ENCODE data around the gene MACROD2.

DNA sequence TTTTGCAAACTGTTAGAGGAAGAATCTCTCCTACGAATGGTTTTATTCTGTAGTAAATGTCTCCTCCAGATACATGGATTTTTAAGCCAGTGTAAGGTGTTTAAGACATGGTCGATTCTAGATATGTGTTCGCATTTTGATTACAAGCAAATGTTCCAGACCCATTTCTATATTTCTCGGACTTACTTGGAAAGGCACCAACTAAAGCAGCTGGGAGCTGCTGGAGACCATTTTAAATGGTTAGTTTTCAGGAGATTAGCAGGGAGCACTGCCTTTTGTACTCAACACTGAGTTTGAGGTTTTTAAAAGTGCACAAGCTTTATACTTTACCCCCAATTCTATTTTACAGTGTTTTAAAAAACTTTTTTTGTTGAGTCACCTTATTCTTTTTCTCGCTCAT is 1720.9 kb downstream of the MACROD2 start:
- TF ChIP-seq POLR2A (IDR thresholded peaks at IDR 0.05) = no peak
- TF ChIP-seq, protein P1, sequence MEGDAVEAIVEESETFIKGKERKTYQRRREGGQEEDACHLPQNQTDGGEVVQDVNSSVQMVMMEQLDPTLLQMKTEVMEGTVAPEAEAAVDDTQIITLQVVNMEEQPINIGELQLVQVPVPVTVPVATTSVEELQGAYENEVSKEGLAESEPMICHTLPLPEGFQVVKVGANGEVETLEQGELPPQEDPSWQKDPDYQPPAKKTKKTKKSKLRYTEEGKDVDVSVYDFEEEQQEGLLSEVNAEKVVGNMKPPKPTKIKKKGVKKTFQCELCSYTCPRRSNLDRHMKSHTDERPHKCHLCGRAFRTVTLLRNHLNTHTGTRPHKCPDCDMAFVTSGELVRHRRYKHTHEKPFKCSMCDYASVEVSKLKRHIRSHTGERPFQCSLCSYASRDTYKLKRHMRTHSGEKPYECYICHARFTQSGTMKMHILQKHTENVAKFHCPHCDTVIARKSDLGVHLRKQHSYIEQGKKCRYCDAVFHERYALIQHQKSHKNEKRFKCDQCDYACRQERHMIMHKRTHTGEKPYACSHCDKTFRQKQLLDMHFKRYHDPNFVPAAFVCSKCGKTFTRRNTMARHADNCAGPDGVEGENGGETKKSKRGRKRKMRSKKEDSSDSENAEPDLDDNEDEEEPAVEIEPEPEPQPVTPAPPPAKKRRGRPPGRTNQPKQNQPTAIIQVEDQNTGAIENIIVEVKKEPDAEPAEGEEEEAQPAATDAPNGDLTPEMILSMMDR (IDR thresholded peaks at IDR 0.05) = no peak
